RWPE1 (cell line): ENCODE results near the gene INTS2.
"Not testable (repeated sequence)": the region's sequence is repeated elsewhere in the genome, so short reads cannot be mapped to it uniquely, and the experiment has no call there.

Experiments
- CTCF ChIA-PET: fragments of 350-600 bp; sonication (Branson Sonifier 250); formaldehyde crosslinking; extraction: SDS; loops from one replicate; lab custom pipeline; 2021; lab: Yijun Ruan, JAX
- POLR2A ChIA-PET: fragments of 400-600 bp; formaldehyde crosslinking; extraction: SDS; loops from one replicate; lab custom pipeline; 2020; ENCODE audit warnings: antibody characterized with exemption; ENCODE audit not compliant: low non-redundant PET; lab: Yijun Ruan, JAX
- DNase-seq: peaks from one replicate; pipeline ENCODE4 v3.0.0; 2012; ENCODE audit warnings: low spot score
- H3K27ac ChIP-seq: fragments of 450-650 bp; 2 replicates; pipeline ENCODE4 v1.5.1; 2017
- TF ChIP-seq, protein P1 (sequence below): fragments of 450-650 bp; conservative IDR thresholded peaks from 2 replicates; pipeline ENCODE4 v1.5.1; 2017; ENCODE audit warnings: low read depth, mild to moderate bottlenecking

Gene INTS2

DNA sequence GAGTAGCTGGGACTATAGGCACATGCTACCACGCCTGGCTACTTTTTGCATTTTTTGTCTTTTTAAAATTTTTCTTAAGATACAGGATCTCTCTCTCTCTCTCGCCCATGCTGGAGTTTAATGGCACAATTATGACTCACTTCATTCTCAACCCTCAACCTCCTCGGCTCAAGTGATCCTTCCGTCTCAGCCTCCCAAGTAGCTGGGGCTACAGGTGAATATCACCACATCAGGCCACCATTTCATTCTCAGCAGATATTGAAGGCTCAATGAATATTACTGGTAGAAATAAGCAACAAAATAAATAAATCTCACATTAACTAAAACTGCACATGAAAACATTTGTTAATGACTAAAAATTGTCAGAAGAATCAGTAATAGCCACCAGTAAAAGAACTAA, 106.1 kb downstream of the INTS2 start:
- DNase-seq: no peak
- no peak overlapping the region for H3K27ac ChIP-seq
- ChIA-PET POLR2A (no interaction called here), CTCF (interaction anchor here (0.6 kb wide), 1 partner anchor 355 kb away, joined by 7 read pairs; no protein-coding TSS in a partner anchor)
- TF ChIP-seq, protein P1, sequence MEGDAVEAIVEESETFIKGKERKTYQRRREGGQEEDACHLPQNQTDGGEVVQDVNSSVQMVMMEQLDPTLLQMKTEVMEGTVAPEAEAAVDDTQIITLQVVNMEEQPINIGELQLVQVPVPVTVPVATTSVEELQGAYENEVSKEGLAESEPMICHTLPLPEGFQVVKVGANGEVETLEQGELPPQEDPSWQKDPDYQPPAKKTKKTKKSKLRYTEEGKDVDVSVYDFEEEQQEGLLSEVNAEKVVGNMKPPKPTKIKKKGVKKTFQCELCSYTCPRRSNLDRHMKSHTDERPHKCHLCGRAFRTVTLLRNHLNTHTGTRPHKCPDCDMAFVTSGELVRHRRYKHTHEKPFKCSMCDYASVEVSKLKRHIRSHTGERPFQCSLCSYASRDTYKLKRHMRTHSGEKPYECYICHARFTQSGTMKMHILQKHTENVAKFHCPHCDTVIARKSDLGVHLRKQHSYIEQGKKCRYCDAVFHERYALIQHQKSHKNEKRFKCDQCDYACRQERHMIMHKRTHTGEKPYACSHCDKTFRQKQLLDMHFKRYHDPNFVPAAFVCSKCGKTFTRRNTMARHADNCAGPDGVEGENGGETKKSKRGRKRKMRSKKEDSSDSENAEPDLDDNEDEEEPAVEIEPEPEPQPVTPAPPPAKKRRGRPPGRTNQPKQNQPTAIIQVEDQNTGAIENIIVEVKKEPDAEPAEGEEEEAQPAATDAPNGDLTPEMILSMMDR: no peak

DNA sequence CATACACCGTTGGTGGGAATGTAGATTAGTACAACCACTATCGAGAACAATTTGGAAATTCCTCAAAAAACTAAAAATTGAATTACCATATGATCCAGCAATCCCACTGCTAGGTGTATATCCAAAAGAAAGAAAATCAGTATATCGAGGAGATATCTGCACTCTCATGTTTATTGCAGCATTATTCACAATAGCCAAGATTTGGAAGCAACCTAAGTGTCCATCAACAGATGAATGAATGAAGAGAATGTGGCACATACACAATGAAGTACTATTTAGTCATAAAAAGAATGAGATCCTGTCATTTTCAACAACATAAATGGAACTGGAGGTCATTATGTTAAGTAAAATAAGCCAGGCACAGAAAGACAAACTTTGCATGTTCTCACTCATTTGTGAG, 108.5 kb downstream of the INTS2 start:
- CTCF ChIA-PET: interaction anchor here (0.7 kb wide), 1 partner anchor 13 kb away, joined by 3 read pairs; no protein-coding TSS in a partner anchor
- DNase-seq, POLR2A ChIA-PET: not testable (repeated sequence)

DNA sequence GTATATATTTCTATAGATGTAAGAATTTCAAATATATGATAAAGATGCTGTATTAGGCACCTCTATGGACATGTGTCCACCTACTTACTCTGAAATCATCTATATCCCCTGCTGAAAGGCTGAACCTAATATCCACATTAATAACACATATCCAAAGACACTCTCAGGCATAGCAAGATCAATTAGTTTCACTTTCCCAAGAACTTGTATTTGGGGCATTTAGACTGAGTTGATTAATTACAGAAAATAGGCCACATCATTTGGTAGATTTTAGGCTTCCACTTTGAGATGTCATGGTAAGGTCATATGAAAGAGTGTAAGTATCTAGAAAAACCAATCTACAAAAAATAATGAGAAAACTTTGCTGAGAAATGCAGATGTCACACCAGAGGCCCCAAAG, 109.6 kb downstream of the INTS2 start:
- no peak overlapping the region for H3K27ac ChIP-seq
- no peak for DNase-seq
- TF ChIP-seq, protein P1: no peak
- CTCF ChIA-PET: interaction anchor here (0.7 kb wide), 2 partner anchors 14 to 91 kb away, joined by 3 to 6 read pairs; no protein-coding TSS in a partner anchor
- POLR2A ChIA-PET: no interaction called here

More for the DNA sequence above, 108.5 kb downstream of the INTS2 start:
- H3K27ac ChIP-seq: not testable (repeated sequence)

DNA sequence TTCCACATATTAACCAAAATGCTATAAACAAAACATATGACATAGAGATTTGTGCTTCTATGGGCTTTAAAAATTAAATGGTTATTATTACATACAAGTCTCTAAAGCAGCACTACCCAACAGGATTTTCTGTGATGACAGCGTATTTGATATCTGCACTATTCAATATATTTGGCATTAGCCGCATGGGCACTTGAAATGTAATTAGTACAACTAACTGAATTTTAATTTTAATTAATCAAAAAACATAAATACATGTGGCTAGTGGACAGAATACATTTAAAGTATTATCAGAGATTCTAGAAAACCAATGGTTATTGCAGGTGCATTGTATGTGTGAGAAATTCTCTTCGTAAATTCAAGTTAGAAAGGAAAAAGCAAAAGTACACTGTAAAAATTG, 110.3 kb downstream of the INTS2 start:
- no peak overlapping the region for H3K27ac ChIP-seq
- ChIA-PET POLR2A (no interaction called here), CTCF (no interaction called here)
- no peak for DNase-seq
- TF ChIP-seq, protein P1: no peak

DNA sequence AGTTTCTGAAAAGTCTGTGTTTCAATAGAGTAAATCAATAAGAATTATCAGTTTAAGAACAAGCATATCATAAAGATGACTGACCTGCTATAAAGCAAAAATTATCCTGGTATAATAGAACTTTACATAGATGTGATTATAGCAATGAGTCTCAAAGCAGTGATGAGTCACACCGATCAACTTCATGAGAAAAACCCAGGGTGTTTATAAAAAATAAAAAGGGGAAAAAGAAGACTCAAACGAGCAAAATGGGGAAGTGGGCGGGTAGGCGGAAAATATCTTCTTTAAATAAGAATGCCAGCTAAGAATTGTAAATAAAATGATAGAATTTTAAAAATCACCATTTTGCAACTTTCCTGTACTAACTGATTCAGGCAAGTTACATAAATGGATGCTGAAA, 111.2 kb downstream of the INTS2 start:
- DNase-seq: no peak
- POLR2A ChIA-PET: no interaction called here
- CTCF ChIA-PET: no interaction called here
- TF ChIP-seq, protein P1: no peak
- no peak overlapping the region for H3K27ac ChIP-seq

DNA sequence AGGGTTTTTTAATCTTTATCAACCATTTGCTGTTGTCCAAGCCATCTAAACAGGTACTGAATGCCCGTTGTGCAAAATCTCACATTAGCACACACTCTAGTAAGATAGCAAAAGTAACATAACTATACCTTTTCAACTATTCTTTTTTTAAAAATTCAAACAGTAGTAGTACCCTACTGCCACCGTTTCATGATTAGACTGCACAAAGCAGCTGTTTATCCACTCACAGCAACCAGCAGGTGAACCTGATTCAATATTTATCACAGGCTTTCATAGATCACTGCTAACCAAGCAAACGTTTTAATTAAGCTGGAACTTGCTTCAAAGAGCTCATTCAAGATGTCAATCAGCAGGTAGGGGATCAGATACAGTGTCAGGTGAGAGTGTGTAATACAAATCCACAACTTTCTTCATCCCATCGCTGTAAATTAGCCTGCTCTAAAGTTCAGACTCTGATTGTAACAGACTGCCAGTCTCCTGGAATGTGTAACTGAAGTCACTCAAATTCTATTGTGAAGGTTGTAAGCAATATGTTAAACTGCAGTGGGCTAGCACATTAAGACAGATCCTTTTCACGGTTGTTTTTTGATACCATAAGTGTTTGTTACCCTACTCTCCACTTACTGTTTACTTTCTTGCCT, 111.8 kb downstream of the INTS2 start:
- ChIA-PET CTCF (no interaction called here), POLR2A (no interaction called here)
- no peak overlapping the region for H3K27ac ChIP-seq
- TF ChIP-seq, protein P1: no peak
- DNase-seq: no peak
